Gastrocnemius medialis (tissue), 4 donors: ENCODE measurements around the gene MYL6. TPM values are rescaled to one million over a fixed set of nuclear protein-coding genes. Genes with fewer than 3 reads are reported as not detected.

Experiments
- ATAC-seq, 2 donors: fragments of 150-250 bp; one replicate each; pipeline ENCODE4 v1.9.1; 2016
- DNase-seq, 2 donors: peaks; one replicate each; pipeline ENCODE4 v3.0.0-alpha.2; 2019
- H3K27ac ChIP-seq, 4 donors: fragments of 200-600 bp; sonication (generic); 1 replicate in 1 of 4; 2 replicates in 3 of 4; pipeline ENCODE4 v1.5.1; 2016 to 2018; ENCODE audit warnings: mild to moderate bottlenecking in 2 of 4, moderate library complexity in 1 of 4
- H3K27me3 ChIP-seq, 3 donors: fragments of 200-600 bp; sonication (generic) in 2 of 3; 1 replicate in 1 of 3; 2 replicates in 2 of 3; pipeline versions ENCODE4 v1.5.1 to v1.6.0; 2016 to 2019; ENCODE audit warnings: mild to moderate bottlenecking in 1 of 3, moderate library complexity in 1 of 3
- H3K36me3 ChIP-seq, 2 donors: fragments of 200-600 bp; sonication (generic) in 1 of 2; one replicate each; pipeline ENCODE4 v1.5.1; 2017 to 2018
- H3K4me1 ChIP-seq, 2 donors: fragments of 200-600 bp; sonication (generic) in 1 of 2; one replicate each; pipeline ENCODE4 v1.5.1; 2016 to 2017; ENCODE audit warnings: mild to moderate bottlenecking in 2 of 2
- H3K4me3 ChIP-seq, 4 donors: fragments of 200-600 bp; sonication (generic) in 3 of 4; 1 replicate in 1 of 4; 2 replicates in 3 of 4; pipeline ENCODE4 v1.5.1; 2016 to 2019; ENCODE audit warnings: mild to moderate bottlenecking in 2 of 4
- H3K9me3 ChIP-seq, 3 donors: fragments of 200-600 bp; sonication (generic) in 2 of 3; 1 replicate in 1 of 3; 2 replicates in 2 of 3; pipeline ENCODE4 v1.5.1; 2016 to 2019
- POLR2A ChIP-seq, 2 donors: fragments of 450-650 bp; IDR thresholded peaks; one replicate each; pipeline ENCODE4 v1.6.1; 2017; ENCODE audit warnings: antibody characterized with exemption in 2 of 2, mild to moderate bottlenecking in 2 of 2, moderate library complexity in 2 of 2
- in situ Hi-C, 4 donors: fragments of 200-750 bp; cut with MboI; loops; one replicate each; pipeline versions ENCODE4 v1.15.0 to v1.8.0; 2017; ENCODE audit warnings: low sequenced_read_pairs in 4 of 4
- intact Hi-C: fragments of 100-400 bp; cut with DNase I; formaldehyde crosslinking; loops from one replicate; pipeline ENCODE4 v1.15.1; 2023; ENCODE audit warnings: low total_unique reads
- total RNA-seq, 4 donors: library from RNA; depleted of rRNA; stranded (reverse); fragments of >200 nt; gene quantifications; one replicate each; pipeline versions ENCODE4 v1.1.0 to v1.2.3, GENCODE V29; 2016
- TF ChIP-seq, protein P1 (sequence below), 5 experiments: fragments of 450-650 bp in 3 of 5; fragments of 200-600 bp in 2 of 5; sonication (generic) in 2 of 5; IDR thresholded peaks in 4 of 5; conservative IDR thresholded peaks in 1 of 5; 1 replicate in 4 of 5; 2 replicates in 1 of 5; pipeline ENCODE4 v1.5.1; 2016 to 2019; ENCODE audit warnings: antibody characterized with exemption in 5 of 5, mild to moderate bottlenecking in 3 of 5, moderate library complexity in 3 of 5

The MYL6 gene
- total RNA-seq, 4 donors from 2014 or later: 159 to 324 (median 202) TPM

DNA sequence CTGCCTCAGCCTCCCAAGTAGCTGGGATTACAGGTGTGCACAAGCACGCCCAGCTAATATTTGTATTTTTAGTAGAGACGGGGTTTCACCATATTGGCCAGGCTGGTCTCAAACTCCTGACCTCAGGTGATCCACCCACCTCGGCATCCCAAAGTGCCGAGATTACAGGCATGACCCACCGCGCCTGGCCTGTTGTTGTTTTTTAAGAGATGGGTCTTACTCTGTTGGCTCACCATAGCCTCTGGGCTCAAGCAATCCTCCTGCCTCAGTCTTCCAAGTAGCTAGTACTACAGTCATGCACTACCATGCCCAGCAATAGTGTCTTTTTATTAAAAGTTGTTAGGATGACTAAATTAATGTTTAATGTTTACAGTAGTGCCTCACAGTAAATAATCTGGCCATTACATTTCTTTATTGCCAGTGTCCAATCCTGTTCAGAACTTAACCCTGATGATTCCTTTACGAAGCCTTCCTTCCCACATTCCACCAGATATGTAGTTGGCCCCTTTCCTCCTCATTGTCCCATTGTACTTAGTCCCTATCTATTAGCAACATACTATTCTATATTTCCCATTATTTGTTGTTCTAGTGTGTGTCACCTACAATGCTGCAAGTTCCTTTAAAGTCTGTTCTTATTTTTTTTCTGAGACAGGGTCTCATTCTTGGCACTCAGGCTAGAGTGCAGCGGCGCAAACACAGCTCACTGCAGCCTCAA is 39.9 kb downstream of the MYL6 start:
- no peaks in the 10 kb centered on the region for H3K9me3 ChIP-seq
- no peaks in the 10 kb centered on the region for H3K36me3 ChIP-seq
- in situ Hi-C loops (loop anchor here in 3 of 4 donors (10.0 to 25.0 kb wide), 2 partner anchors 264 to 267 kb away; partner anchors contain the start of genes SPRYD4 (in 3 of the 3) and MIP (in 1 of the 3)), intact Hi-C loops (no loop called here)
- no peaks in the 10 kb centered on the region for H3K4me1 ChIP-seq
- no peak overlapping the region for H3K4me3 ChIP-seq
- TF ChIP-seq, protein P1, sequence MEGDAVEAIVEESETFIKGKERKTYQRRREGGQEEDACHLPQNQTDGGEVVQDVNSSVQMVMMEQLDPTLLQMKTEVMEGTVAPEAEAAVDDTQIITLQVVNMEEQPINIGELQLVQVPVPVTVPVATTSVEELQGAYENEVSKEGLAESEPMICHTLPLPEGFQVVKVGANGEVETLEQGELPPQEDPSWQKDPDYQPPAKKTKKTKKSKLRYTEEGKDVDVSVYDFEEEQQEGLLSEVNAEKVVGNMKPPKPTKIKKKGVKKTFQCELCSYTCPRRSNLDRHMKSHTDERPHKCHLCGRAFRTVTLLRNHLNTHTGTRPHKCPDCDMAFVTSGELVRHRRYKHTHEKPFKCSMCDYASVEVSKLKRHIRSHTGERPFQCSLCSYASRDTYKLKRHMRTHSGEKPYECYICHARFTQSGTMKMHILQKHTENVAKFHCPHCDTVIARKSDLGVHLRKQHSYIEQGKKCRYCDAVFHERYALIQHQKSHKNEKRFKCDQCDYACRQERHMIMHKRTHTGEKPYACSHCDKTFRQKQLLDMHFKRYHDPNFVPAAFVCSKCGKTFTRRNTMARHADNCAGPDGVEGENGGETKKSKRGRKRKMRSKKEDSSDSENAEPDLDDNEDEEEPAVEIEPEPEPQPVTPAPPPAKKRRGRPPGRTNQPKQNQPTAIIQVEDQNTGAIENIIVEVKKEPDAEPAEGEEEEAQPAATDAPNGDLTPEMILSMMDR (IDR thresholded peaks at IDR 0.05 in 4 of 5, conservative IDR thresholded peaks at IDR 0.05 in 1 of 5): no peak
- no peak for TF ChIP-seq POLR2A (IDR thresholded peaks at IDR 0.05)
- ATAC-seq (no peak), DNase-seq (no peak)
- H3K27me3 ChIP-seq: no peaks in the 10 kb centered on the region
- H3K27ac ChIP-seq: no peak overlapping the region

DNA sequence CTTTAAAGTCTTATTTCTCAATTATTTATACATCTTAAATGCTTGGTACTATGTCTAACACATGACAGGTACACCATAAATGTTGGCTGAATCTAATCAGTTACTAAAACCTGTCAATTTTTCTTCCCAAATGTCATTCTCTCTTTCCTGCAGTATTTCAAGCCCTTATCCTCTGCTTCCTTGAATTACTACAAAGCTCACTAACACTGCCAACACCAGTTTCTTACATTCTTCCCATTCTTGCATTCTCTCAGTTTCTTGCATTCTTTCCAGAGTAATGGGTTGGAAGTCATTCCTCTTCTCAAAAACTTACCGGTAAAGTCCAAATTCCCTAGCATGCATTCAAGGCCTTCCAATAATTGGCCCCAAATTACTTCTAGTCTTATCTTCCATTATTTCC is 40.7 kb downstream of the MYL6 start:
- ATAC-seq (no peak), DNase-seq (no peak)
- Histone ChIP-seq H3K4me1 (no peaks in the 10 kb centered on the region), H3K27ac (no peak overlapping the region), H3K4me3 (no peak overlapping the region), H3K36me3 (no peaks in the 10 kb centered on the region), H3K9me3 (no peaks in the 10 kb centered on the region), H3K27me3 (no peaks in the 10 kb centered on the region)
- in situ Hi-C loops: loop anchor here in 3 of 4 donors (10.0 to 25.0 kb wide), 2 partner anchors 263 to 266 kb away; partner anchors contain the start of genes SPRYD4 (in 3 of the 3) and MIP (in 1 of the 3)
- TF ChIP-seq, protein P1 (IDR thresholded peaks at IDR 0.05 in 4 of 5, conservative IDR thresholded peaks at IDR 0.05 in 1 of 5): no peak
- TF ChIP-seq POLR2A (IDR thresholded peaks at IDR 0.05): no peak
- intact Hi-C loops: no loop called here

DNA sequence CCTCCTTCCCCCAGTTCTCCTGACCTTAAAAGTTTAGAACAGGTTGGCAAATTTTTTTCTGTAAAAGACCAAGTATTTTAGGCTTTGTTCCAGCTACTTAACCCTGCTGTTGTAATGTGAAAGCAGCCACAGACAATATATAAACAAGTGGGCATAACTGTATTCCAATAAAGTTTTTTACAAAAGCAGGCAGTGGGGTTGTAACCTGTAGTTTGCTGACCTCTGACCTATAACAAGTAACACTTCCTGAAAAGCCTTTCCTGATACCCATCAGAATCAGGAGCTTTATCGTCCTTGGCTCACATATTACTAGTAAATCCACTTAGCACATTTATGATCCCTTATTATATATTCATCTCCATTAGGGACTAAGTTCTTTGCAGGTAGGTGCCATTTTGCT is 44.2 kb downstream of the MYL6 start:
- H3K27me3 ChIP-seq: no peaks in the 10 kb centered on the region
- peaks cover 0 to 27% of the 10 kb centered on the region in 2 donors for H3K36me3 ChIP-seq
- DNase-seq: no peak
- ATAC-seq: no peak
- peaks cover 0 to 6% of the 10 kb centered on the region in 2 donors for H3K4me1 ChIP-seq
- in situ Hi-C loops: no loop called here
- no peak overlapping the region for H3K4me3 ChIP-seq
- no peaks in the 10 kb centered on the region for H3K9me3 ChIP-seq
- intact Hi-C loops: no loop called here
- TF ChIP-seq POLR2A (IDR thresholded peaks at IDR 0.05): no peak
- TF ChIP-seq, protein P1 (IDR thresholded peaks at IDR 0.05 in 4 of 5, conservative IDR thresholded peaks at IDR 0.05 in 1 of 5): no peak
- H3K27ac ChIP-seq: no peak overlapping the region

DNA sequence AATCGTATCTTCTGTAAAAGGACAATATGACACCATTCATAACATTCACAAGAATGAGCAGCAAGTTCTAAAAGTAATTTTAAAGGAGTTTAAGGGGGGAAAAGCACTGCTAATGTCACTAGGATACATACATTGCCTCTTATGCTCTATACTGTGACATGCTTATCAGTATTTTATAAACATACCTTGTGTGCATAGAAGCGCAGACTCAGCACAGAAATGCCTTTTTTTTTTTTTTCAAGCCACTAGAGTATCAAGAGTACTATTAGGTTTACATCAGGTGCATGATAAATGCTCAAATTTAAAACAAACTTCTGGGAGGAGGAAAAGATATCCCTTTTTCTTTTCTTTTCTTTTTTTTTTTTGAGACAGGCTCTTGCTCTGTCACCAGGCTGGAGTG is 44.7 kb downstream of the MYL6 start:
- TF ChIP-seq, protein P1 (IDR thresholded peaks at IDR 0.05 in 4 of 5, conservative IDR thresholded peaks at IDR 0.05 in 1 of 5): no peak
- TF ChIP-seq POLR2A (IDR thresholded peaks at IDR 0.05): no peak
- in situ Hi-C loops: no loop called here
- peaks cover 0 to 6% of the 10 kb centered on the region in 2 donors for H3K4me1 ChIP-seq
- no peaks in the 10 kb centered on the region for H3K9me3 ChIP-seq
- H3K4me3 ChIP-seq: no peak overlapping the region
- H3K27me3 ChIP-seq: no peaks in the 10 kb centered on the region
- peaks cover 0 to 32% of the 10 kb centered on the region in 2 donors for H3K36me3 ChIP-seq
- intact Hi-C loops: no loop called here
- no peak for DNase-seq
- no peak for ATAC-seq
- H3K27ac ChIP-seq: no peak overlapping the region
